ENCODE results near the gene TWNK.
"Not testable (repeated sequence)": the region's sequence is repeated elsewhere in the genome, so short reads cannot be mapped to it uniquely, and the experiment has no call there.

The TWNK gene

GRCh38 chr10:100972115-100972903 lies 15.0 kb upstream of the TWNK start:
- DNase-seq (ENCODE audit: low read depth): no peak
- TF ChIP-seq CTCF (IDR thresholded peaks at IDR 0.05; ENCODE audit: control insufficient read depth, extremely low read depth, insufficient read depth): no peak
- H3K4me3 ChIP-seq (ENCODE audit: low read depth, low read length): no peak overlapping the region

- no peak overlapping the region for H3K4me3 ChIP-seq (ENCODE audit: low read depth, low read length)
- no peak for DNase-seq (ENCODE audit: low read depth)
- TF ChIP-seq CTCF (IDR thresholded peaks at IDR 0.05; ENCODE audit: control insufficient read depth, extremely low read depth, insufficient read depth): no peak
These were observed 14.3 kb upstream of the TWNK start for GRCh38 chr10:100972904-100973535.

GRCh38 chr10:100975397-100975796 lies 11.9 kb upstream of the TWNK start:
- not testable (repeated sequence) for DNase-seq (ENCODE audit: low read depth); H3K4me3 ChIP-seq (ENCODE audit: low read depth, low read length)

GRCh38 chr10:100976906-100977305 lies 10.4 kb upstream of the TWNK start:
- no peak overlapping the region for H3K4me3 ChIP-seq (ENCODE audit: low read depth, low read length)
- DNase-seq (ENCODE audit: low read depth): no peak

GRCh38 chr10:100977436-100977835 lies 9.9 kb upstream of the TWNK start:
- no peak for TF ChIP-seq CTCF (IDR thresholded peaks at IDR 0.05; ENCODE audit: control insufficient read depth, extremely low read depth, insufficient read depth)
- no peak for DNase-seq (ENCODE audit: low read depth)
- H3K4me3 ChIP-seq (ENCODE audit: low read depth, low read length): no peak overlapping the region

More at GRCh38 chr10:100976906-100977305, 10.4 kb upstream of the TWNK start:
- TF ChIP-seq CTCF (IDR thresholded peaks at IDR 0.05; ENCODE audit: control insufficient read depth, extremely low read depth, insufficient read depth): no peak

GRCh38 chr10:100978121-100978900 lies 9.0 kb upstream of the TWNK start:
- no peak overlapping the region for H3K4me3 ChIP-seq (ENCODE audit: low read depth, low read length)
- TF ChIP-seq CTCF (IDR thresholded peaks at IDR 0.05; ENCODE audit: control insufficient read depth, extremely low read depth, insufficient read depth): no peak

GRCh38 chr10:100978901-100979195 lies 8.5 kb upstream of the TWNK start:
- no peak for DNase-seq (ENCODE audit: low read depth)
- no peak for TF ChIP-seq CTCF (IDR thresholded peaks at IDR 0.05; ENCODE audit: control insufficient read depth, extremely low read depth, insufficient read depth)
- no peak overlapping the region for H3K4me3 ChIP-seq (ENCODE audit: low read depth, low read length)

More at GRCh38 chr10:100978121-100978900, 9.0 kb upstream of the TWNK start:
- DNase-seq (ENCODE audit: low read depth): no peak
